HEK293T (cell line): ENCODE data around the gene VCP.

Experiments used
- CTCF ChIA-PET: fragments of 350-600 bp; formaldehyde crosslinking; extraction: SDS; loops from one replicate; lab custom pipeline; 2021; ENCODE audit warnings: antibody characterized with exemption, inconsistent platforms; lab: Yijun Ruan, JAX
- POLR2A ChIA-PET: fragments of 350-600 bp; formaldehyde crosslinking; extraction: SDS; loops from one replicate; lab custom pipeline; 2020; ENCODE audit warnings: antibody characterized with exemption, inconsistent platforms; lab: Yijun Ruan, JAX
- DNase-seq: peaks from one replicate; pipeline ENCODE4 v3.0.0; 2012; ENCODE audit warnings: mixed read lengths; ENCODE audit errors: extremely low spot score
- ARNT ChIP-seq: fragments of 450-650 bp; IDR thresholded peaks from 2 replicates; pipeline ENCODE4 v1.6.1; 2017; ENCODE audit warnings: mild to moderate bottlenecking
- BHLHE40 ChIP-seq: fragments of 450-650 bp; IDR thresholded peaks from 2 replicates; pipeline ENCODE4 v1.6.1; 2016; ENCODE audit warnings: mild to moderate bottlenecking, moderate library complexity, borderline replicate concordance
- CTBP1 ChIP-seq: fragments of 450-650 bp; IDR thresholded peaks from 2 replicates; pipeline ENCODE4 v1.6.1; 2016; ENCODE audit warnings: borderline replicate concordance
- ELF4 ChIP-seq: fragments of 450-650 bp; IDR thresholded peaks from 2 replicates; pipeline ENCODE4 v1.6.1; 2017; ENCODE audit warnings: antibody characterized with exemption
- FOXA1 ChIP-seq: fragments of 450-650 bp; IDR thresholded peaks from 2 replicates; pipeline ENCODE4 v1.6.1; 2016; ENCODE audit warnings: mild to moderate bottlenecking
- FOXK2 ChIP-seq: fragments of 450-650 bp; IDR thresholded peaks from 2 replicates; pipeline ENCODE4 v1.6.1; 2016; ENCODE audit warnings: mild to moderate bottlenecking
- FOXM1 ChIP-seq: fragments of 450-650 bp; IDR thresholded peaks from 2 replicates; pipeline ENCODE4 v1.6.1; 2017; ENCODE audit warnings: mild to moderate bottlenecking, borderline replicate concordance
- HDGF ChIP-seq: fragments of 450-650 bp; IDR thresholded peaks from 2 replicates; pipeline ENCODE4 v1.6.1; 2017; ENCODE audit warnings: antibody characterized with exemption, borderline replicate concordance
- L3MBTL2 ChIP-seq: fragments of 450-650 bp; conservative IDR thresholded peaks from 2 replicates; pipeline ENCODE4 v1.6.1; 2016; ENCODE audit warnings: mild to moderate bottlenecking
- LEF1 ChIP-seq: fragments of 450-650 bp; IDR thresholded peaks from 2 replicates; pipeline ENCODE4 v1.6.1; 2017; ENCODE audit warnings: mild to moderate bottlenecking, borderline replicate concordance
- NFRKB ChIP-seq: fragments of 450-650 bp; IDR thresholded peaks from 2 replicates; pipeline ENCODE4 v1.6.1; 2016; ENCODE audit warnings: mild to moderate bottlenecking, moderate library complexity
- SP1 ChIP-seq: fragments of 450-650 bp; IDR thresholded peaks from 2 replicates; pipeline ENCODE4 v1.6.1; 2017
- SUZ12 ChIP-seq: fragments of 450-650 bp; IDR thresholded peaks from 2 replicates; pipeline ENCODE4 v1.6.1; 2016; ENCODE audit warnings: mild to moderate bottlenecking
- TARDBP ChIP-seq: fragments of 450-650 bp; IDR thresholded peaks from 2 replicates; pipeline ENCODE4 v1.6.1; 2016
- ZNF384 ChIP-seq: fragments of 450-650 bp; IDR thresholded peaks from 2 replicates; pipeline ENCODE4 v1.6.1; 2016
- TF ChIP-seq, protein P1 (sequence below): fragments of 450-650 bp; IDR thresholded peaks from 2 replicates; pipeline ENCODE4 v1.6.1; 2016

VCP gene

DNA sequence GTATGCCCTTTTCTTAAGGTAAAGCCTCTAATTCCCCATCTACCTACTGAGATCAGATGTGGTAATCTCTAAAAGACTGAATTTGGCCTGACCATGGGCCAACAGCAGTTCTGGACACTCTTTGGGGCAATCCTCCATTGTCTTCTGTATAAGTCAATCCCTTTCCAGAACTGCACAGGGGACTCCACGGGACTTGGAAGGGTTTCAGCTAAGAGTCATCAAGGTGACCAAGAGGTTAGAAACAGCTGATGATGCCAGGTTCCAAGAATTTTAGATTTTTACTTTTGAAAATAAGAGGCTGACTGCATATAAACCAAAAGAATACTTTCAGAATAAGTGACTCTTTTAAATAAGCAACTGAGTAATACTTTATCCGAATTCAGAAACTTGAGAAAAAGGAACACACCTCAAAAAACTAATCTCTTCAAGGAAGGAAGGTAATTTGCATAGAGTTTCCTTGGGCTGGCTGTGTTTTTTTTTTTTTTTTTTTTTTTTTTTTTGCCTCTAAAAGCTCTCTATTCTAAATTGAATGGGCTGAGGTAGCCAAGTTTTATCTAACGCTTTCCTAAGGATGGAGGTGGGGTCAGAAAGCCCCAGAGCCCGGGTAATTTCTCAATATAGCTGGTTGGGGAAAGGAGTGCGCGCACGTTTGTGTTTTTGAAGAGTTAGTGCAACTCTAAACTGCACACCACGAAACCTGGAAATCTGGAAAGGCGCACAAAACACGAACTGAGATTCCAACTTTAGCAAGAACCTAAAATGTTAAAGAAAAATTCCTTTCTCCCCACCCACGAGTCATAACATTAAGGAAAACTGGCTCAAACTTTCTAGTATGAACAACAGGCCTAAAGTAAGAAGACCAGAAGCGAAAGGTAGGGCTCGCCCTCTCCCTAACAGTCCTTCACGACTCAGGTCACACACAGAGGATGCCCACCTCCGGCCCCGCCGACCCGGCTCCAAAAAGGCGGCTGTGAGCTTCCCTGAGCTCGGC, 1.3 kb downstream of the VCP start:
- TF ChIP-seq ZNF384: no peak
- TF ChIP-seq, protein P1, sequence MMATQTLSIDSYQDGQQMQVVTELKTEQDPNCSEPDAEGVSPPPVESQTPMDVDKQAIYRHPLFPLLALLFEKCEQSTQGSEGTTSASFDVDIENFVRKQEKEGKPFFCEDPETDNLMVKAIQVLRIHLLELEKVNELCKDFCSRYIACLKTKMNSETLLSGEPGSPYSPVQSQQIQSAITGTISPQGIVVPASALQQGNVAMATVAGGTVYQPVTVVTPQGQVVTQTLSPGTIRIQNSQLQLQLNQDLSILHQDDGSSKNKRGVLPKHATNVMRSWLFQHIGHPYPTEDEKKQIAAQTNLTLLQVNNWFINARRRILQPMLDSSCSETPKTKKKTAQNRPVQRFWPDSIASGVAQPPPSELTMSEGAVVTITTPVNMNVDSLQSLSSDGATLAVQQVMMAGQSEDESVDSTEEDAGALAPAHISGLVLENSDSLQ: no peak
- TF ChIP-seq NFRKB: no peak
- TF ChIP-seq ELF4: no peak
- TF ChIP-seq L3MBTL2: no peak
- no peak for TF ChIP-seq FOXK2
- no peak for TF ChIP-seq LEF1
- no peak for TF ChIP-seq HDGF
- no peak for TF ChIP-seq SP1
- no peak for TF ChIP-seq FOXM1
- no peak for TF ChIP-seq SUZ12
- TF ChIP-seq CTBP1: no peak
- no peak for TF ChIP-seq FOXA1
- TF ChIP-seq BHLHE40: no peak
- TF ChIP-seq ARNT: no peak
- no peak for TF ChIP-seq TARDBP
- ChIA-PET POLR2A (interaction anchor here (0.6 to 3.3 kb wide), 13 partner anchors 10 to 81 kb away, joined by 3 to 28 read pairs (median 5); partner anchors contain the start of genes DNAJB5, FANCG and PIGO), CTCF (interaction anchor here (0.6 to 1.3 kb wide), 2 partner anchors 21 to 206 kb away, joined by 3 to 4 read pairs; no protein-coding TSS in a partner anchor)
- DNase-seq: no peak

DNA sequence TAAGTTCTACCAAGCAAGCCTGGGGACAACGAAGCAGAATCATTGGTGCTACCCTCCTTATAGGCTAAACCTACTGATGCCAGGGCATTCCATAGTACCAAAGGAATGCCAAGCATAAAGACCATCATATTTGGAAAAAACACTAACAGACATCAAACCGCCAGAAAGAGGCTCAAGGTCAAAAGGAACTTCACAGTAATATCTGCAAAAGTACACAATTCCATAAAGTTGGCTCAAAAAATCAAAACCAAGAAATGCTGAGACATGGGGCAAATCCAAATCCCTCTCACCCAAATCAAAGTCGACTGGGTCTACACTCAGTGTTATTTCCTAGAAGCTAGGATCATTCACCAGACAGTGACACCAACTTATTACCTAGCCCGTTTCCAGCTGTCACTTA, 3.4 kb downstream of the VCP start:
- no peak for TF ChIP-seq TARDBP
- TF ChIP-seq LEF1: no peak
- no peak for TF ChIP-seq NFRKB
- POLR2A ChIA-PET: no interaction called here
- no peak for DNase-seq
- CTCF ChIA-PET: no interaction called here

DNA sequence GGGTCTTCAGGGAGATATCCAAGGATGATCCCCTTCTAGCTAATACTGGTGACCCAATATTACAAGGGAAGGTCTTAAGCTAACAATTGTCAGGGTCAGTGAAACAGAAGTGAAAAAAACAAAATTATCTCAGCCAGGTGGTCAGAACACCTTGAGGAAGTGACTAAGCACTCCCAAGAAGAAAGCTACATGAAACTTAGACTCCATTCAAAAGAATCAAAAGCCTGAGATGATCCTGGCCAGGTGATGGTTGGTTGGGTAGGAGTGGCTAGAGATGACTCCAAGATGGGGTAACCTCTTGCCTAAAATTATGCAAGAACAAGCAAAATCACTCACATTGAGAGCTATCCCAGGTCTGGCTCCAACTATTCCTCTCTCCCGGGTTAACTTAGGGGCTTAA, 5.4 kb downstream of the VCP start:
- TF ChIP-seq, protein P1: no peak
- no peak for TF ChIP-seq ELF4
- no peak for TF ChIP-seq FOXK2
- no peak for TF ChIP-seq SUZ12
- TF ChIP-seq HDGF: no peak
- TF ChIP-seq SP1: no peak
- TF ChIP-seq BHLHE40: no peak
- no peak for TF ChIP-seq ZNF384
- TF ChIP-seq TARDBP: no peak
- TF ChIP-seq L3MBTL2: no peak
- TF ChIP-seq FOXM1: no peak
- TF ChIP-seq LEF1: no peak
- TF ChIP-seq FOXA1: no peak
- TF ChIP-seq CTBP1: no peak
- TF ChIP-seq NFRKB: no peak
- TF ChIP-seq ARNT: no peak
- ChIA-PET CTCF (no interaction called here), POLR2A (no interaction called here)
- no peak for DNase-seq

DNA sequence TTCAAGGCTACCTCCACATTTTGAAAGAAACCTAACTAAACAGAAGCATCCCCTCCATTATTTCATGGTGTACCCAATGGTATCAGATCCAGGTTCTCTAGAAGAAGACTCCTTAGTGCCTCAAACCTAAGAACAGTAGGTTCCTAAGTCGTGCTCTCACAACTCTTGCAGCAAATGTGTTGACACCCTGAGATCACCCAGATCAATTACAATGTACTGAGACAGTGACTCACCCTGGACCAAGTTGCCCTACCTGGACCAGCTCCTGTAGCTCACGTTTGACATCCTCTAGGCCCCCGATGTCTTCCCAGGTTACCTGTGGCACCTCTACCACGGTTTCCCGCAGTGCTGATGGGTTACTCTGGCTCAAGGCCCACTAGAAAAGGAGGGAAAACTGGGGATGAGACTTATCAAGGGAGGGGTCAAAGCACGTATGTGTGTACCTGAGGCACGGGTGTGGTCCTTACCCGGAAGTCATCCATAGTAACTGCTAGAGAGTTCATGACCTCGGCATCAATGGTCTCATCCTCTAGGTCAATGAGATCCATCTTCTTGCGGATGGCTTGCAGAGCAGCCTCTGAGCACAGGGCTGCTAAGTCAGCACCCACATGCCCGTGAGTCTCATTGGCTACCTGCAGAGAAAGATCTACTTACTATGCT, 11.7 kb downstream of the VCP start:
- CTCF ChIA-PET: no interaction called here

DNA sequence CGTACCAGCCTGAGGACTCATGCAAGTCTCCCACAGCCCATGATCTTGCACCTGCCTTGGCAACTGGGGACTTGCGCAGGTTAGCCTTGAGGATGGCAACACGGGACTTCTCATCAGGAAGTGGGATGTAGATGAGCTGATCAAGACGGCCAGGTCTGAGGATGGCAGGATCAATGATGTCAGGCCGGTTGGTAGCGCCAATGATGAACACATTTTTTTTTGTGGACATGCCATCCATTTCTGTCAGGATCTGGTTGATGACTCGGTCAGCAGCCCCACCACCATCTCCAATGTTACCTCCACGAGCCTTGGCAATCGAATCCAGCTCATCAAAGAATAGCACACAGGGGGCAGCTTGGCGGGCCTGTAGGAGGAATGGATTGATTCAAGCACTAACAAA, 13.0 kb downstream of the VCP start:
- ChIA-PET POLR2A (no interaction called here), CTCF (no interaction called here)
- no peak for TF ChIP-seq CTBP1
- no peak for TF ChIP-seq LEF1
- DNase-seq: no peak

More for the DNA sequence above, 11.7 kb downstream of the VCP start:
- no peak for DNase-seq
- POLR2A ChIA-PET: no interaction called here
- TF ChIP-seq SP1 (no peak), ARNT (no peak), LEF1 (no peak), ZNF384 (no peak), TARDBP (no peak), ELF4 (no peak), FOXM1 (no peak), CTBP1 (no peak), FOXA1 (no peak), BHLHE40 (no peak), FOXK2 (no peak), NFRKB (no peak), SUZ12 (no peak)

DNA sequence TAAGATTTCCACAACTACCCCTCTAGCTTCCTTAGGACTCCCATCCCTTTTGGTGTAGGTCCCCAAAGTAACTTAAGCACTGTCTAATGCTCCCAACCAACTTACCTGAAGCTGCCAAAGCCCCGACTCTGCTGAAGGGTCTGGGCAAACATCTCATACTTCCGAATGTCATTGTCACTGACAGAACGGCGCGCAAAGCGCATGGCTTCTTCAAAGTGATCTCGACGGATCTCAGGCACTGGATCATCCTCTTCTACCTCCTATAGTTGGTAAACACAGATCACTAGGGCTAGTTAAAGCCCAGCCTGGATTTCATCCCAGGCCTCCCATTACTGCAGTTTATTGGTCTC, 15.2 kb downstream of the VCP start:
- CTCF ChIA-PET: no interaction called here
- no peak for TF ChIP-seq ZNF384
- TF ChIP-seq, protein P1: no peak
- TF ChIP-seq LEF1: no peak
- TF ChIP-seq ARNT: no peak
- POLR2A ChIA-PET: interaction anchor here (1.6 kb wide), 1 partner anchor 15 kb away, joined by 6 read pairs; the partner anchor contains the start of gene VCP
- no peak for DNase-seq
